ENCODE data around the gene RCAN2. TPM values are rescaled to one million over a fixed set of nuclear protein-coding genes. Genes with fewer than 3 reads are reported as not detected.

Gene RCAN2
- total and polyA plus RNA-seq, 2 donors (not counting 1 experiment from before 2014, with no cell fraction given), result not detected

DNA sequence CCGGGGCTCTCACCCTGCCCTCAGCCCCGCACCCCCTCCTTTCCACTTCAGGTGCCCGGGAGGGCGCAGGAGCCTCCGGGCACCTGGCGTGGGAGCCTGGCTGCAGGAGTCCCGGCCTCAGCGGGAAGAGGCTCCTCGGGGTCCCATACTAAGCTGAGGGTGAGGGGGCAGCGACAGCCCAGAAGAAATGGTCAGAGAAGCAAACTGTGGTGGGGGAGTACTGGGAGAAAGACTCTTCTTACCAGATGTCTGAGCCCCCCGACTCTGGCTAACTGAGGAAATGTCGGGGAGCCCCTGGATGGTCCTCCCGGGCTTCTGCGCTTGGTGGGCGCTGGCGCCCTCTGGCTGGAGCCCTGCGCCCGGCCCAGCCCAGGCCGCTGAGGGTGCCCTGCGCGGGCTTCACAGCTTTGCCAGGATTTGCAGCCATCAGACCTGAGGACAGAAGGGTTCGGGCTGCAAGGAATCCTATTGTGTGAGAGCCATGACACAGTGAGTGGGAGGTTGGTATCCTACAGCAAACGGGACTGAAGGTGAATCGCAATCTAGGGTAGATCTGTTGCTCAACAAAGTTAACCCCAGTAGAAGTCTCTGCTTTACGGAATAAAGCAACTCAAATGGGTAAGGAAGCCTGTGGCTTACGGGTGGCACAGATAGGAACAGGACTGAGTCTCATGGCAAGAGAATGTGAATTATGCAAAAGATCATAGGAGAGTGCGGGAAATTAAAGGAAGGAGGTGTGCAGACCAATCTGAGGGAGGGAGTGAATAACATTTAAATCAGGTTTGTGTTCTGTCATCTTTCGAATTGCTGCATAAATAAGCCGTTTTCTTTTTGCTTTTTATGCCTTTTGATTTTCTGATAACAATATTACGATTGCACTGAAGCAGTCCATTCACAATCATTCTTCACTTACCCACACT lies 639 bp upstream of the RCAN2 start:
- Mint-ChIP-seq H3K4me1 (peaks cover 11% of the 10 kb centered on the region), H3K9me3 (ENCODE audit: insufficient read depth) (no peaks in the 10 kb centered on the region), H3K4me3 (peak overlapping the region; percentile 66), H3K27ac (no peak overlapping the region), H3K27me3 (peaks cover 70% of the 10 kb centered on the region)
- H3K9ac ChIP-seq (ENCODE audit: low read length), result peak overlapping the region; percentile 74
- CTCF ChIA-PET, result no interaction called here
- no peaks in the 10 kb centered on the region for H3K79me2 ChIP-seq (ENCODE audit: control insufficient read depth, insufficient read depth, low read length)
- 6% methylated on average over 29 of the region's 30 CpGs for WGBS (ENCODE audit: insufficient coverage)
- no peaks in the 10 kb centered on the region for H4K20me1 ChIP-seq (ENCODE audit: control insufficient read depth, insufficient read depth, low read length, poor library complexity, severe bottlenecking)
- H3K27me3 ChIP-seq (replicated peaks in 1 of 4; ENCODE audit: control extremely low read depth in 1 of 4, control insufficient read depth in 3 of 4, insufficient read depth in 4 of 4, low read length in 3 of 4), result peaks cover 0 to 41% (median 31%) of the 10 kb centered on the region in 4 experiments
- POLR2A ChIA-PET, result no interaction called here
- TF ChIP-seq EZH2 (IDR thresholded peaks at IDR 0.05; ENCODE audit: borderline replicate concordance, insufficient read depth, low read depth, low read length, poor library complexity, severe bottlenecking), result no peak
- TF ChIP-seq, protein P1, sequence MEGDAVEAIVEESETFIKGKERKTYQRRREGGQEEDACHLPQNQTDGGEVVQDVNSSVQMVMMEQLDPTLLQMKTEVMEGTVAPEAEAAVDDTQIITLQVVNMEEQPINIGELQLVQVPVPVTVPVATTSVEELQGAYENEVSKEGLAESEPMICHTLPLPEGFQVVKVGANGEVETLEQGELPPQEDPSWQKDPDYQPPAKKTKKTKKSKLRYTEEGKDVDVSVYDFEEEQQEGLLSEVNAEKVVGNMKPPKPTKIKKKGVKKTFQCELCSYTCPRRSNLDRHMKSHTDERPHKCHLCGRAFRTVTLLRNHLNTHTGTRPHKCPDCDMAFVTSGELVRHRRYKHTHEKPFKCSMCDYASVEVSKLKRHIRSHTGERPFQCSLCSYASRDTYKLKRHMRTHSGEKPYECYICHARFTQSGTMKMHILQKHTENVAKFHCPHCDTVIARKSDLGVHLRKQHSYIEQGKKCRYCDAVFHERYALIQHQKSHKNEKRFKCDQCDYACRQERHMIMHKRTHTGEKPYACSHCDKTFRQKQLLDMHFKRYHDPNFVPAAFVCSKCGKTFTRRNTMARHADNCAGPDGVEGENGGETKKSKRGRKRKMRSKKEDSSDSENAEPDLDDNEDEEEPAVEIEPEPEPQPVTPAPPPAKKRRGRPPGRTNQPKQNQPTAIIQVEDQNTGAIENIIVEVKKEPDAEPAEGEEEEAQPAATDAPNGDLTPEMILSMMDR (IDR thresholded peaks at IDR 0.05), result peak; percentile 23
- peak overlapping the region in 4 of 5 experiments; percentile 45 to 77 (median 64) for H3K4me3 ChIP-seq (ENCODE audit: control extremely low read depth in 1 of 5, extremely low read depth in 1 of 5, insufficient read depth in 1 of 5, low read depth in 2 of 5, low read length in 4 of 5)
- no peak overlapping the region for H3K27ac ChIP-seq (ENCODE audit: low read length in 2 of 2)
- H3K4me2 ChIP-seq (replicated peaks; ENCODE audit: low read depth, low read length, poor library complexity, severe bottlenecking), result peak overlapping the region; percentile 99
- no peaks in the 10 kb centered on the region for H3K36me3 ChIP-seq (replicated peaks in 1 of 2; ENCODE audit: control extremely low read depth in 1 of 2, control insufficient read depth in 1 of 2, extremely low read depth in 1 of 2, insufficient read depth in 2 of 2, low read length in 1 of 2)
- peaks cover 8 to 14% of the 10 kb centered on the region in 2 donors for H3K4me1 ChIP-seq (ENCODE audit: control insufficient read depth in 2 of 2, insufficient read depth in 2 of 2, low read length in 2 of 2)
- H2AFZ ChIP-seq (ENCODE audit: insufficient read depth, low read depth, low read length, poor library complexity, severe bottlenecking), result peak overlapping the region; percentile 81
- peaks cover 0 to 1% (median 0%) of the 10 kb centered on the region in 3 donors for H3K9me3 ChIP-seq (ENCODE audit: control extremely low read depth in 1 of 3, control insufficient read depth in 2 of 3, insufficient read depth in 1 of 3, low read length in 2 of 3)
- intact Hi-C loops (cut with micrococcal nuclease), result loop anchor here (2.0 to 10.0 kb wide), 2 partner anchors 271 to 397 kb away; no protein-coding TSS in a partner anchor
- ATAC-seq (ENCODE audit: low read depth) (peak; percentile 43), DNase-seq (peak; percentile 34)

All from B cell (primary cell).